ENCODE measurements around the gene GPHN. TPM values are rescaled to one million over a fixed set of nuclear protein-coding genes. Genes with fewer than 3 reads are reported as not detected.

Gene GPHN
- polyA plus RNA-seq, 1 of the 3 experiments (the other 2 are of a cell fraction): 6.9 TPM

GRCh38 chr14:67129768-67130167 lies 621.8 kb downstream of the GPHN start:
- H2AFZ ChIP-seq (ENCODE audit: low read depth): no peak overlapping the region
- ChIA-PET CTCF (interaction anchor here (0.7 kb wide), 1 partner anchor 8 kb away, joined by 3 read pairs; no protein-coding TSS in a partner anchor), POLR2A (no interaction called here)
- H3K4me2 ChIP-seq: no peak overlapping the region
- peaks cover 0 to 4% of the 10 kb centered on the region in 2 experiments for H3K36me3 ChIP-seq (replicated peaks in 1 of 2; ENCODE audit: control insufficient read depth in 1 of 2, insufficient read depth in 2 of 2, low read length in 1 of 2)
- H3K4me1 ChIP-seq (ENCODE audit: control insufficient read depth in 1 of 2, insufficient read depth in 2 of 2, low read depth in 1 of 2, low read length in 1 of 2): no peaks in the 10 kb centered on the region
- TF ChIP-seq ELF1 (IDR thresholded peaks at IDR 0.05): no peak
- no peaks in the 10 kb centered on the region for H4K20me1 ChIP-seq (ENCODE audit: insufficient read depth)
- no peaks in the 10 kb centered on the region for H3K9me2 ChIP-seq
- no peaks in the 10 kb centered on the region for H3K9me3 ChIP-seq
- no peaks in the 10 kb centered on the region for H3K79me2 ChIP-seq (ENCODE audit: insufficient read depth)
- no peaks in the 10 kb centered on the region for H3K27me3 ChIP-seq (ENCODE audit: insufficient read depth)
- H3K9ac ChIP-seq: no peak overlapping the region
- H3F3A ChIP-seq (replicated peaks; ENCODE audit: insufficient read depth): no peaks in the 10 kb centered on the region
- DNase-seq: no peak
- WGBS (ENCODE audit: low lambda C conversion rate): 89% methylated on average over 2 of the region's 2 CpGs
- no peak overlapping the region for H3K27ac ChIP-seq (ENCODE audit: low read depth in 2 of 2, low read length in 1 of 2)
- H3K4me3 ChIP-seq (ENCODE audit: low read depth in 2 of 2, low read length in 1 of 2): no peak overlapping the region

- ChIA-PET CTCF (interaction anchor here (1.3 to 1.5 kb wide), 2 partner anchors 154 to 731 kb away, joined by 4 to 5 read pairs; no protein-coding TSS in a partner anchor), POLR2A (no interaction called here)
- no peak overlapping the region for H3K4me3 ChIP-seq (ENCODE audit: low read depth in 2 of 2, low read length in 1 of 2)
- H4K20me1 ChIP-seq (ENCODE audit: insufficient read depth): no peaks in the 10 kb centered on the region
- peaks cover 0 to 4% of the 10 kb centered on the region in 2 experiments for H3K36me3 ChIP-seq (replicated peaks in 1 of 2; ENCODE audit: control insufficient read depth in 1 of 2, insufficient read depth in 2 of 2, low read length in 1 of 2)
- no peaks in the 10 kb centered on the region for H3K9me3 ChIP-seq
- no peaks in the 10 kb centered on the region for H3K79me2 ChIP-seq (ENCODE audit: insufficient read depth)
- H2AFZ ChIP-seq (ENCODE audit: low read depth): no peak overlapping the region
- no peak overlapping the region for H3K9ac ChIP-seq
- H3K27me3 ChIP-seq (ENCODE audit: insufficient read depth): no peaks in the 10 kb centered on the region
- TF ChIP-seq EZH2phosphoT487 (IDR thresholded peaks at IDR 0.05; ENCODE audit: borderline replicate concordance, low read depth) (no peak), EP300 (IDR thresholded peaks at IDR 0.05; ENCODE audit: borderline replicate concordance in 1 of 2, low read depth in 1 of 2, low read length in 1 of 2) (no peak), FOSL2 (IDR thresholded peaks at IDR 0.05; ENCODE audit: borderline replicate concordance, low read depth) (no peak), CTCF (IDR thresholded peaks at IDR 0.05) (no peak), MAX (IDR thresholded peaks at IDR 0.05; ENCODE audit: low read depth) (no peak)
- no peaks in the 10 kb centered on the region for H3F3A ChIP-seq (replicated peaks; ENCODE audit: insufficient read depth)
- no peak overlapping the region for H3K27ac ChIP-seq (ENCODE audit: low read depth in 2 of 2, low read length in 1 of 2)
- H3K9me2 ChIP-seq: no peaks in the 10 kb centered on the region
- no peak for DNase-seq
- 98% methylated on average over 1 of the region's 1 CpG for WGBS (ENCODE audit: low lambda C conversion rate)
- H3K4me2 ChIP-seq: no peak overlapping the region
- no peaks in the 10 kb centered on the region for H3K4me1 ChIP-seq (ENCODE audit: control insufficient read depth in 1 of 2, insufficient read depth in 2 of 2, low read depth in 1 of 2, low read length in 1 of 2)
Observed at GRCh38 chr14:67131691-67132090, 623.7 kb downstream of the GPHN start.

GRCh38 chr14:67133144-67133543 lies 625.2 kb downstream of the GPHN start:
- Histone ChIP-seq H3K79me2 (ENCODE audit: insufficient read depth) (no peaks in the 10 kb centered on the region), H3K27me3 (ENCODE audit: insufficient read depth) (no peaks in the 10 kb centered on the region), H3K9me2 (no peaks in the 10 kb centered on the region), H3K4me3 (ENCODE audit: low read depth in 2 of 2, low read length in 1 of 2) (no peak overlapping the region), H3K36me3 (replicated peaks in 1 of 2; ENCODE audit: control insufficient read depth in 1 of 2, insufficient read depth in 2 of 2, low read length in 1 of 2) (no peaks in the 10 kb centered on the region), H4K20me1 (ENCODE audit: insufficient read depth) (no peaks in the 10 kb centered on the region), H3F3A (replicated peaks; ENCODE audit: insufficient read depth) (no peaks in the 10 kb centered on the region), H3K4me1 (ENCODE audit: control insufficient read depth in 1 of 2, insufficient read depth in 2 of 2, low read depth in 1 of 2, low read length in 1 of 2) (no peaks in the 10 kb centered on the region), H3K9me3 (no peaks in the 10 kb centered on the region), H3K27ac (ENCODE audit: low read depth in 2 of 2, low read length in 1 of 2) (no peak overlapping the region), H3K4me2 (no peak overlapping the region), H3K9ac (no peak overlapping the region), H2AFZ (ENCODE audit: low read depth) (no peak overlapping the region)
- POLR2A ChIA-PET: no interaction called here
- DNase-seq: no peak
- CTCF ChIA-PET: interaction anchor here (1.1 kb wide), 1 partner anchor 16 kb away, joined by 3 read pairs; no protein-coding TSS in a partner anchor
- TF ChIP-seq FOXJ3 (CRISPR knock-in tag; IDR thresholded peaks at IDR 0.05) (no peak), FOXM1 (IDR thresholded peaks at IDR 0.05; ENCODE audit: low read depth) (no peak), IRF3 (IDR thresholded peaks at IDR 0.05; ENCODE audit: low read depth, low read length) (no peak), RXRA (IDR thresholded peaks at IDR 0.05; ENCODE audit: borderline replicate concordance, low read depth) (no peak), TCF12 (IDR thresholded peaks at IDR 0.05) (no peak), JUND (IDR thresholded peaks at IDR 0.05) (no peak), USF1 (IDR thresholded peaks at IDR 0.05; ENCODE audit: borderline replicate concordance, low read depth) (no peak), GABPA (IDR thresholded peaks at IDR 0.05; ENCODE audit: low read depth) (no peak), EZH2phosphoT487 (IDR thresholded peaks at IDR 0.05; ENCODE audit: borderline replicate concordance, low read depth) (no peak), RFX5 (IDR thresholded peaks at IDR 0.05; ENCODE audit: low read length) (no peak), CTCF (IDR thresholded peaks at IDR 0.05) (no peak), RCOR1 (IDR thresholded peaks at IDR 0.05; ENCODE audit: low read length) (no peak), NRF1 (IDR thresholded peaks at IDR 0.05; ENCODE audit: low read depth, low read length) (no peak), RAD21 (IDR thresholded peaks at IDR 0.05; ENCODE audit: low read length) (no peak)

Measured in SK-N-SH (cell line).